NCI-H510A treated with DMSO at 0.1 percent for 48 hours (cell line): ENCODE measurements around the gene IRF6.
"Not testable (repeated sequence)": the region's sequence is repeated elsewhere in the genome, so short reads cannot be mapped to it uniquely, and the experiment has no call there.

Experiments used
- DNase-seq: peaks from one replicate; lab custom pipeline; 2025; lab: John Stamatoyannopoulos, UW

The IRF6 gene

GRCh38 chr1:209823143-209824041 is 17.4 kb upstream of the IRF6 start:
- DNase-seq, result peak; percentile 61

DNA sequence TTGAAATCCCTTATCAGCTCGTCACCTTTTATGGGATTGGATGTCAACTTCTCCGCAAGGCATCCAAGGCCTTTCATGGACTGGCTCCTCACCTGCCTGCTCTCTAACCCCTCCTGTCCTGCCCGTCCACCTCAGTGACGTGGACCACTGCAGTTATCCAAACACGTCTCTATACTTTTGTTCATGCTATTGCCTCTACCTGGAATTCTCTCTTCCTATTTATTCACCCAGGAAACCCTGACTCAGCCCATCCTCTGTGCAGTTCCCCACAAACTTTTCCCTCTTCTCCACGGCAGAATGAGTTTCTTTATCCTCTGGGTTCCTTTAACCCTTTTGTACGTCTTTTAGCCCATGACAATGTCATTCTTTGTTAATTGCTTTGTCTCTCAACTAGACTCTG is 16.8 kb upstream of the IRF6 start:
- DNase-seq, result no peak

GRCh38 chr1:209820986-209821385 is 15.0 kb upstream of the IRF6 start:
- DNase-seq, result no peak

DNA sequence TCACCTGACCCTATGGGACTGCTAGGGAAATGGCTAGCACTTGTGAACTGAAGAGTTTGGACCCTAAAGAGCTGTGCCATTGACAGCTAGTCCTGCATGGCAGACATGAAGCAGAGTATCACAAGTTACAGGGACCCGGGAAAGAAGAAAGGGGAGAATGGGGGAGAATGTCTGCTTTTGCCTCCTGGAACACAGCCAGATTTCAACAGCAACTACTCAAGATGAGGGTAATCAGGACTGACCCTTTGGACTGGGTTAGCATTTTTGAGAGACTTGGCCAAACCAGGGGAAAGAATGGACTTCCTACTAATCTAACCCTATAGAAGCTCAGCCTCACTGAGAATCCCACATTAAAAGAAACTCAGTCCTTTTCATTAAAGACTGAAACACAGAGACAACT is 13.1 kb upstream of the IRF6 start:
- DNase-seq, result no peak

DNA sequence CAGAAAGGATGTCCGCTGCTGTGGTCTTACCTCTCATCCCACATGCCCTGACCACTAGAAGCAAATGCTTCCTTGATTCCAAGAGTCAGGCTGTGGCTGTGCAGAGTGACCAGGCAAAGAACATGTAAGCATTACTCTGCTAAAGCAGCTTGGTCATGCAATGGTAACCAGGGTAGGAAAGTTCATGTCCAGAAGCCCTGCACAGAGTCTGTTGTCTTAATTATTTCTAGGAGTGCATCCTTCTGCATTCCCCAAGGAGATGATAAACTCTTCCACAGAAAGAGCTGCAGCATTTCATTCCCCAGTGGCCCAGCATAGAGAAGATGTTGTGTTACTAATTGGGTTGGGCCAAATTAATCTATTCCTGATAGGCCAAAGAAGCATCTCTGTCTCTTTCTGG is 11.7 kb upstream of the IRF6 start:
- DNase-seq, result no peak

- DNase-seq, result no peak
Measured at GRCh38 chr1:209816923-209817322, 11.0 kb upstream of the IRF6 start.

GRCh38 chr1:209815931-209816341 is 10.0 kb upstream of the IRF6 start:
- peak; percentile 25 for DNase-seq

GRCh38 chr1:209815490-209815889 is 9.5 kb upstream of the IRF6 start:
- peak; percentile 43 for DNase-seq

GRCh38 chr1:209813902-209814301 is 8.0 kb upstream of the IRF6 start:
- DNase-seq, result no peak

DNA sequence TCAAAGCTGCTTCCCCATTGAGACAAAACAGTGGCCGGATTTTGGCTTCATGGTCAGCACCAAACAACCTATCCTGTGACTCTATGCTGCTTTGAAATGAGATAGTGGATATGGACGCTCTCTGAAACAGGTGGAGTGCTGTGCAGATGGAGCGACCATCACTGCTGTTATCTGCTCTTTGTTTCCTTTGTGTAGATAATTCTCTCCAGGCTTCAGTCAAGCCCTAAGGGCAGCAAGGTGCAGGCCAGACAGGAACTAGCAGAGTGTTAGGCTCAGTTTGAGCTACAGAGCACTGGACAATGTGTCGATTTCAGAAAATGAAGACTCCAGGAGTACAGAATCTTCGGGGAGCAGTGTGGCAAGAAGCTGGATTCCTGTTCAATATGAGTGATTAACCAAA is 4.8 kb upstream of the IRF6 start:
- no peak for DNase-seq

DNA sequence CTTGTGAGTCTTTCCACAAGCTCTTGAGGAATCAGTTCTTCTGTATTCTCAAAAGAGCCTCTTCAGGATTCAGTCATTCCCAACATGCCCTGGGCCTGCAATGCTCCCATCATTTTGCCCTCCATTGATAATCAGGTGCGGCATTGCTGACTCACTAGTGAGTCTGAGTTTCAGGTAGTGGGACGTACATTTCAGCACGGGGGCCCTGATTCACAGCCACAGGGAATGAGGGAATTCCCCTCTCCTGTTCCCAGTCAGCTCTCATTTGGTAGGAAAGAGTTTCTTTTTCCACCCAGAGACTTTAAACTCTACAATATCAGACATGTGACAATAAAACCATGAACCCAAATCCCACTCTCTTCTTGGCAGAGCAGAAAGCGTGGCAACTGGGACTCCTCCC is 3.7 kb upstream of the IRF6 start:
- DNase-seq, result no peak

GRCh38 chr1:209808059-209808581 is 2.2 kb upstream of the IRF6 start:
- DNase-seq, result peak; percentile 35

DNA sequence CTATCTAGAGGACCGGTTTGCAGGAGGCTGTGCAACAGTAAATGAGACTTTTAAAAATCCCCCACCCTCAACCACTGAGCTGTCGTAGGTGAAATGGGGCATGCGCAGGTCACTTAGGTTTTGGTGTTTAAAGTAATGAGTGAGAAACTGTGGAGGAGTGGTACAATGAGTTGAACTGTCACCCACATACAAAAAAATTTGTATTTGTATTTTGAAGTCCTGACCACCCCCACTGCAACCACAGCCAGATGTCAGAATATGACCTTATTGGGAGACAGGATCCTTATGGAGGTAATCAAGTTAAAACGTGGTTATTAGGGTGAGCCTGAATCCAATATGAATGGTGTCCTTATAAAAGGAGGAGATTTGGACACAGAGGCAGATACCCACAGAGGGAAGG is 1.6 kb upstream of the IRF6 start:
- DNase-seq, result no peak

GRCh38 chr1:209805341-209805781 is 581 bp downstream of the IRF6 start:
- peak; percentile 33 for DNase-seq

DNA sequence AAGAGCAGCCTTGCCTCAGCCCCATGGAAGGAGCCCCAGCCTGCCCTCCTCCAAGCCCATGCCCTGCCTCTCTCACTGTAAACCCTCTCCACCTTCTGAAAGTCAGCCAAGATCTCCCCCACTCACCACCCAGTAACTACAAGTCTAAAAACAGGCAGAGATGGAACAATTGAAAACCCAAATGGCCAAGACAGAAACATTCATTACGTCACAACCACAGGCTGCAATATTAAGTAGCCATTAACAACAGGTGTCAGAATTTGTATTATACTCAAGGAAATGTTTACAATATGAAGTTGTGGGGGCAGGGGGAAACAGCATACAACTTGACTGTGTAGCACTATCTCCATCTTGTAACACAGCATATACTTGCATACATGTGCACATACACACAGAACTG is 2.4 kb downstream of the IRF6 start:
- DNase-seq, result no peak

- DNase-seq, result no peak
Measured at GRCh38 chr1:209802780-209803152, 3.2 kb downstream of the IRF6 start.

GRCh38 chr1:209802117-209802779 is 3.7 kb downstream of the IRF6 start:
- no peak for DNase-seq

DNA sequence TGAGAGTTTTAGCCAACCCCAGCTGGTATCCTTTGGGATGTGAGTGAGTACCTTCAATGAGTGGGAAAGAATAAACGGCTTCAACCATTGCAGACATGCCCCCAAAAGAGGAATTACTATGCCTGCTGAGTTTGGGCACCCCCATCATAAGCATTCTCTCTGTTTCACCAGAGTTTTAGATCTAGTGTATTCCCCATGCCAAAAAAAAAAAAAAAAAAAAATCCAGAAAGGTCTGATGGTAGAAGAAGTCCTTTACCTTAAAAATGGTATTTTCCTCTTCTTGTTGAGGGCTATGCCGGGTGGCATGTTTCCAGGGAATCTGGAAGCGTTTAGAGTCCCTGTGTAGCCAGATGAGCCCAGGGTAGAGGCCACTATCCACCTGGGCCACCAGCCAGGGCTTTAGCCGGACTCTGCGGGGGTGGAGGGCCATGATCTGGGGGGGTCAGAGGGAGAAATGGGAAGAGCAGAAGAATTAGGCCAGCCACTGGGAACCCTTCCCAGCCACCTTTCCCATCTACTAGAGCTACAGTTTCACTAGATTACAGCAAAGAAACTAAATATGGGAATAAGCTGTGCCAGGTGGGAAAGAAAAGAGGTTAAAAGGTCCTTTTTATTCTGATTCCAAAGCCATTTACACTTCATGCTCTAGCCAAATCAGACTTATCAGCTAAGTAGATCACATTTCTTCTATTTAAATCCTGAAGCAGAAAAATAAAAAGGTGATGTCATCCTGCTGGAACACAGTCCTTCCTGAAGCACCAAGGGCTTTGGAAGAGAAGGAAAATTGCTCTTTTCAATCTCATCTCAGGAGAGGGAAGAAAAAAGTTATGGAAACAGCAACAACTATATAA is 4.7 kb downstream of the IRF6 start:
- no peak for DNase-seq

DNA sequence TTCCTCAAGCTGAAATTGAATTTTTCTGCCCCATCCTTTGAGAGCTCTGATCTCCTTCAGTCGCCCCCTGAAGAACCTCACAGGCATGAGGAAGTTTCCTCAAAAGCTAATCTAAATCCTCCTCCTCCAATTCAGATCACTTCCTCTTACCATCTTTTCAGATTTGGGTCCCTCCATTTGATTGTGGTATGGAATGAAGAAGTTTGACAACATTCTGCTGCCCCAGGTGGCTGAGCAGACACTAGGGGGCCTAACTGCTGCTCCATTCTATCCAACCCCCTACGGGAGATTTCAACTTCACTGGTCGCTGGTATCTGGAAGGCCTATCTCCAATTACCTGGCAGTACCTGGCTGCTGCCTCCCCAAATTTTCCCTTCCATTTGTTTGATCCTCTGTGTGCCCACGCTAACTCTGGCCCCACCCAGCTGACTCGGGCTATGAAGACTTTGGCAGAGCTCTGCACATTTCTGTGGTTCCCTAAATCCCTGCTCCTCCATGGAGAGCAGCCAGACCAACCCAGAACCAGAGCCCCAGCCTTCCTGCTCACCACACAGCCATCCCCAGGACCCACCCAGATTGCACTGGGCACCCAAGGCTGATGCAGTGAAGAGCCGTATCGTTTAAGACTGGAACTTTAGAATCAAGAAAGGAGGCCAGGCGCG is 7.8 kb downstream of the IRF6 start:
- DNase-seq, result no peak

DNA sequence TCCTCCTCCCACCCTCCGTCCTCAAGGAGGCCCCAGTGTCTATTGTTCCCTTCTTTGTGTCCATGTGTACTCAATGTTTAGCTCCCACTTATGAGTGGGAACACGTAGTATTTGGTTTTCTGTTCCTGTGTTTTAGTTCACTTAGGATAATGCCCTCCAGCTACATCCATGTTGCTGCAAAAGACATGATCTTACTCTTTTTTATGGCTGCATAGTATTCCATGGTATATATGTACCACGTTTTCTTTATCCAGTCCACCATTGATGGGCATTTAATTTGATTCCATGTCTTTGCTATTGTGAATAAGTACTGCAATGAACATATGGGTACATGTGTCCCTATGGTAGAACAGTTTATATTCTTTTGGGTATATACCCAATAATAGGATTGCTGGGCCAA is 12.2 kb downstream of the IRF6 start:
- DNase-seq, result not testable (repeated sequence)

- no peak for DNase-seq
Measured at GRCh38 chr1:209791920-209792319, 14.0 kb downstream of the IRF6 start.
